HG03460 (cell line): ENCODE data around the gene TIMM23.

Experiments used
- ATAC-seq: cut with Tn5 transposase; IDR thresholded peaks from one replicate; pipeline ENCODE4 v1.9.1; 2021; ENCODE audit not compliant: unreplicated experiment

Gene TIMM23

GRCh38 chr10:46052057-46052790 lies 79.9 kb downstream of the TIMM23 start:
- ATAC-seq: no peak

- ATAC-seq: no peak
Observed at GRCh38 chr10:46052791-46053375, 80.6 kb downstream of the TIMM23 start.
